Esophagus muscularis mucosa (tissue), 4 donors: ENCODE data around the gene CCDC182. TPM values are rescaled to one million over a fixed set of nuclear protein-coding genes. Genes with fewer than 3 reads are reported as not detected.

Source experiments
- DNase-seq: peaks from one replicate; pipeline ENCODE4 v3.0.0-alpha.2; 2017; ENCODE audit errors: extremely low spot score
- H3K27ac ChIP-seq, 4 donors: fragments of 200-600 bp; sonication (generic); replicated peaks in 1 of 4; 1 replicate in 3 of 4; 2 replicates in 1 of 4; pipeline ENCODE4 v1.5.1; 2016 to 2019; ENCODE audit warnings: mild to moderate bottlenecking in 1 of 4
- H3K27me3 ChIP-seq, 4 donors: fragments of 200-600 bp; sonication (generic); one replicate each; pipeline versions ENCODE4 v1.5.1 to v1.6.0; 2016 to 2019
- H3K36me3 ChIP-seq, 4 donors: fragments of 200-600 bp; sonication (generic); one replicate each; pipeline ENCODE4 v1.5.1; 2016 to 2019
- H3K4me1 ChIP-seq, 4 donors: fragments of 200-600 bp; sonication (generic); one replicate each; pipeline ENCODE4 v1.5.1; 2016 to 2019
- H3K4me3 ChIP-seq, 4 donors: fragments of 200-600 bp; sonication (generic); 1 replicate in 2 of 4; 2 replicates in 2 of 4; pipeline ENCODE4 v1.5.1; 2016 to 2019; ENCODE audit warnings: mild to moderate bottlenecking in 4 of 4, moderate library complexity in 1 of 4
- H3K9me3 ChIP-seq, 4 donors: fragments of 200-600 bp; sonication (generic); 1 replicate in 3 of 4; 2 replicates in 1 of 4; pipeline ENCODE4 v1.5.1; 2016 to 2019
- CTCF ChIP-seq, 3 experiments: fragments of 200-600 bp in 2 of 3; fragments of 450-650 bp in 1 of 3; sonication (generic) in 2 of 3; IDR thresholded peaks; one replicate each; pipeline ENCODE4 v1.5.1; 2017 to 2019; ENCODE audit warnings: antibody characterized with exemption in 3 of 3, mild to moderate bottlenecking in 2 of 3, moderate library complexity in 1 of 3
- EP300 ChIP-seq: sonication (generic); formaldehyde crosslinking; IDR thresholded peaks from one replicate; pipeline ENCODE4 v1.6.1; 2017; ENCODE audit warnings: antibody characterized with exemption
- POLR2A ChIP-seq: fragments of 450-650 bp; IDR thresholded peaks from one replicate; pipeline ENCODE4 v1.6.1; 2017; ENCODE audit warnings: antibody characterized with exemption, moderate library complexity, mild to moderate bottlenecking, low read depth
- POLR2AphosphoS5 ChIP-seq, 2 donors: sonication (generic); formaldehyde crosslinking; IDR thresholded peaks; one replicate each; pipeline ENCODE4 v1.6.1; 2017; ENCODE audit warnings: antibody characterized with exemption in 2 of 2
- WGBS: methylation state at CpG from one replicate; pipeline ENCODE4 v1.1.5; 2018; 5-methylcytosine and 5-hydroxymethylcytosine counted together
- intact Hi-C: fragments of 100-400 bp; cut with DNase I; formaldehyde crosslinking; loops from one replicate; pipeline ENCODE4 v1.15.1; 2023
- small RNA-seq, 3 donors: library from RNA; depleted of rRNA; stranded (forward); fragments of <200 nt; gene quantifications; one replicate each; pipeline ENCODE3, GENCODE V24; 2016
- total RNA-seq, 4 donors: library from RNA; depleted of rRNA; stranded (reverse); fragments of >200 nt; gene quantifications; one replicate each; pipeline versions ENCODE4 v1.1.0 to v1.2.1, GENCODE V29; 2016

Gene CCDC182
- total RNA-seq, 4 donors from 2014 or later = not detected

GRCh38 chr17:57697891-57698711 lies 47.0 kb downstream of the CCDC182 start:
- Histone ChIP-seq H3K9me3 (no peaks in the 10 kb centered on the region), H3K27me3 (peaks cover 0 to 9% (median 0%) of the 10 kb centered on the region in 4 donors), H3K4me1 (peaks cover 0 to 7% (median 2%) of the 10 kb centered on the region in 4 donors), H3K27ac (no peak overlapping the region), H3K4me3 (no peak overlapping the region), H3K36me3 (no peaks in the 10 kb centered on the region)
- no peak for TF ChIP-seq POLR2AphosphoS5 (IDR thresholded peaks at IDR 0.05)
- 78% methylated on average over 12 of the region's 12 CpGs for WGBS
- DNase-seq = peak; percentile 74
- intact Hi-C loops = no loop called here

DNA sequence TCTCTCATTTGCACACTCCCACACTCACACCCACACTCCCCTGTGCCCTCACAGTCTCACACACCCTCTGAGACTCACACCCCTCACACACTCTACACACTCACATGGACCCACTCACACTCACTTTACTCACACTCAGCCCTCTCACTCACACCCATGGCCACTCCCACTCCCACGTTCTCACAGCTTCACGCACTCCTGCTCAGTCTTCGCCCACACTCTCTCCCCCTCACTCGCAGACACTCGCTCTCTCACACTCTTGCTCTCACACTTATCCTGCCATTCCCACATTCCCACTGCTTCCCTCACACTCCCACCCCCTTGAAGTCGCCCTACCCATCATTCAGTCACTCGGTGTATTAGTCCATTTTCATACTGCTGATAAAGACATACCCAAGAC lies 47.9 kb downstream of the CCDC182 start:
- peaks cover 0 to 9% (median 0%) of the 10 kb centered on the region in 4 donors for H3K27me3 ChIP-seq
- intact Hi-C loops = no loop called here
- 93% methylated on average over 7 of the region's 7 CpGs for WGBS
- H3K9me3 ChIP-seq = no peaks in the 10 kb centered on the region
- TF ChIP-seq EP300 (no peak), CTCF (IDR thresholded peaks at IDR 0.05) (no peak), POLR2AphosphoS5 (IDR thresholded peaks at IDR 0.05) (no peak), POLR2A (no peak)
- H3K4me3 ChIP-seq = no peak overlapping the region
- peaks cover 0 to 7% (median 2%) of the 10 kb centered on the region in 4 donors for H3K4me1 ChIP-seq
- H3K27ac ChIP-seq = no peak overlapping the region
- H3K36me3 ChIP-seq = no peaks in the 10 kb centered on the region
- peak; percentile 64 for DNase-seq

DNA sequence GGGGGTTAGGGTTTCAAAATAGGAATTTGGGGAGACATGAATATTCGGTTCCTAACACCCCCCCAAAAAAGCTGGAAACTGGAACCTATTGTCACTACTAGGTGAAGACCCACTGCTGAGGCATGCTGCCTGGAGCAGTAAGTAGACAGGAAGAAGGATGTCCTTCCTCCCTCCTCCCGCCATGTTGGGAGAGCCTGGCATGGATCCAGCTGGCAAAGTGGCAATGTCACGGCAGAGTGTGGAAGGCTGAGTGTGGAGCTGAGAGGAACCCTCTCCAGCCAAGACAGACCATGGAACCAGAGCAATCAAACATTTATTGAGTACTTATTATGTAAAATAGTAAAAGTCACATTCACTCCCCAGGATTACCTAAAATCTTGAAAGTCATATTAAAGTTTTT lies 49.0 kb downstream of the CCDC182 start:
- TF ChIP-seq EP300 (no peak), POLR2A (no peak)
- Histone ChIP-seq H3K9me3 (no peaks in the 10 kb centered on the region), H3K36me3 (no peaks in the 10 kb centered on the region), H3K4me3 (no peak overlapping the region), H3K27me3 (peaks cover 0 to 9% (median 0%) of the 10 kb centered on the region in 4 donors), H3K4me1 (peaks cover 0 to 7% (median 2%) of the 10 kb centered on the region in 4 donors), H3K27ac (no peak overlapping the region)
- DNase-seq = peak; percentile 60
- intact Hi-C loops = no loop called here
- 53% methylated on average over 3 of the region's 3 CpGs for WGBS

Small RNAs within 50 kb of the gene (small RNA-seq; reads per million reads assigned to genes)
- gene RN7SKP94 = 0 reads per million in 3 donors

Other genes starting within 250 kb of the CCDC182 start
- gene MRPS23, start 104.7 kb upstream of the CCDC182 start, total RNA-seq = 10 to 100 TPM; 11.6 to 22.2 (median 16.9) TPM
- 10 to 100 TPM; 30.3 to 72.2 (median 51.2) TPM for gene CUEDC1, start 210.1 kb upstream of the CCDC182 start, total RNA-seq
- 100 to 1,000 TPM in 3 of 4 donors, 10 to 100 TPM in 1; 98.9 to 154 (median 121) TPM for gene VEZF1, start 243.0 kb upstream of the CCDC182 start, total RNA-seq